ENCODE data around the gene AAMDC.

Gene AAMDC

GRCh38 chr11:77806993-77807392 is 14.0 kb upstream of the AAMDC start:
- no CpG with 5 or more reads among the region's 2 CpGs for WGBS, 2 donors (ENCODE audit: extremely low coverage in 2 of 2, insufficient read length in 2 of 2, insufficient replicate concordance in 1 of 2)
- Histone ChIP-seq H3K4me2 (ENCODE audit: insufficient read depth, low read length, poor library complexity, severe bottlenecking) (no peak overlapping the region), H4K91ac (ENCODE audit: low read depth, low read length, poor library complexity) (no peak overlapping the region), H3K4me3 (ENCODE audit: low read length in 2 of 2) (no peak overlapping the region), H3K9ac (ENCODE audit: low read depth, low read length, poor library complexity) (no peak overlapping the region), H3K27ac (replicated peaks; ENCODE audit: low read length) (no peak overlapping the region), H3K18ac (ENCODE audit: low read length) (no peak overlapping the region), H3K27me3 (ENCODE audit: control insufficient read depth in 3 of 3, insufficient read depth in 3 of 3, low read depth in 1 of 3, low read length in 3 of 3) (no peaks in the 10 kb centered on the region), H3K79me1 (ENCODE audit: low read depth, low read length) (no peaks in the 10 kb centered on the region), H3K14ac (ENCODE audit: low read length) (no peak overlapping the region), H4K8ac (ENCODE audit: low read depth, low read length) (no peak overlapping the region), H2AK5ac (ENCODE audit: low read depth, low read length) (no peak overlapping the region), H2BK12ac (ENCODE audit: low read length) (no peak overlapping the region), H3K4me1 (ENCODE audit: control insufficient read depth in 2 of 2, insufficient read depth in 1 of 2, low read depth in 1 of 2, low read length in 2 of 2) (no peaks in the 10 kb centered on the region), H2BK120ac (ENCODE audit: low read depth, low read length) (no peak overlapping the region), H3K9me3 (replicated peaks in 1 of 2; ENCODE audit: control insufficient read depth in 2 of 2, insufficient read depth in 1 of 2, low read depth in 1 of 2, low read length in 2 of 2) (no peaks in the 10 kb centered on the region), H3K36me3 (replicated peaks in 1 of 2; ENCODE audit: control insufficient read depth in 2 of 2, insufficient read depth in 2 of 2, low read length in 2 of 2) (peaks cover 3 to 64% of the 10 kb centered on the region in 2 donors), H3K23ac (ENCODE audit: low read depth, low read length, poor library complexity) (no peak overlapping the region), H2BK5ac (ENCODE audit: low read length) (no peak overlapping the region), H3K4ac (ENCODE audit: low read length) (no peak overlapping the region), H2BK15ac (ENCODE audit: low read length) (no peak overlapping the region), H2AFZ (ENCODE audit: low read length) (no peak overlapping the region)
- DNase-seq (ENCODE audit: low spot score), result no peak

GRCh38 chr11:77813256-77813655 is 7.7 kb upstream of the AAMDC start:
- Histone ChIP-seq H3K27me3 (ENCODE audit: control insufficient read depth in 3 of 3, insufficient read depth in 3 of 3, low read depth in 1 of 3, low read length in 3 of 3) (no peaks in the 10 kb centered on the region), H3K4me2 (ENCODE audit: insufficient read depth, low read length, poor library complexity, severe bottlenecking) (no peak overlapping the region), H2BK120ac (ENCODE audit: low read depth, low read length) (no peak overlapping the region), H2BK12ac (ENCODE audit: low read length) (no peak overlapping the region), H3K18ac (ENCODE audit: low read length) (no peak overlapping the region), H2BK15ac (ENCODE audit: low read length) (no peak overlapping the region), H3K36me3 (replicated peaks in 1 of 2; ENCODE audit: control insufficient read depth in 2 of 2, insufficient read depth in 2 of 2, low read length in 2 of 2) (peaks cover 3 to 63% of the 10 kb centered on the region in 2 donors), H4K91ac (ENCODE audit: low read depth, low read length, poor library complexity) (no peak overlapping the region), H2AFZ (ENCODE audit: low read length) (no peak overlapping the region), H4K8ac (ENCODE audit: low read depth, low read length) (no peak overlapping the region), H3K79me1 (ENCODE audit: low read depth, low read length) (peaks cover 2% of the 10 kb centered on the region), H3K4ac (ENCODE audit: low read length) (no peak overlapping the region), H3K23ac (ENCODE audit: low read depth, low read length, poor library complexity) (no peak overlapping the region), H3K4me3 (ENCODE audit: low read length in 2 of 2) (no peak overlapping the region), H3K14ac (ENCODE audit: low read length) (no peak overlapping the region), H2AK5ac (ENCODE audit: low read depth, low read length) (no peak overlapping the region), H2BK5ac (ENCODE audit: low read length) (no peak overlapping the region), H3K9ac (ENCODE audit: low read depth, low read length, poor library complexity) (no peak overlapping the region), H3K9me3 (replicated peaks in 1 of 2; ENCODE audit: control insufficient read depth in 2 of 2, insufficient read depth in 1 of 2, low read depth in 1 of 2, low read length in 2 of 2) (peaks cover 0 to 21% of the 10 kb centered on the region in 2 donors), H3K4me1 (ENCODE audit: control insufficient read depth in 2 of 2, insufficient read depth in 1 of 2, low read depth in 1 of 2, low read length in 2 of 2) (no peaks in the 10 kb centered on the region), H3K27ac (replicated peaks; ENCODE audit: low read length) (no peak overlapping the region)
- WGBS, 2 donors (ENCODE audit: extremely low coverage in 2 of 2, insufficient read length in 2 of 2, insufficient replicate concordance in 1 of 2), result no CpG with 5 or more reads among the region's 9 CpGs
- no peak for DNase-seq (ENCODE audit: low spot score)

GRCh38 chr11:77814848-77815247 is 6.1 kb upstream of the AAMDC start:
- H3K4ac ChIP-seq (ENCODE audit: low read length), result no peak overlapping the region
- H3K4me2 ChIP-seq (ENCODE audit: insufficient read depth, low read length, poor library complexity, severe bottlenecking), result no peak overlapping the region
- H3K36me3 ChIP-seq (replicated peaks in 1 of 2; ENCODE audit: control insufficient read depth in 2 of 2, insufficient read depth in 2 of 2, low read length in 2 of 2), result peaks cover 3 to 52% of the 10 kb centered on the region in 2 donors
- no peak overlapping the region for H2BK15ac ChIP-seq (ENCODE audit: low read length)
- no peak overlapping the region for H2AFZ ChIP-seq (ENCODE audit: low read length)
- H3K4me1 ChIP-seq (ENCODE audit: control insufficient read depth in 2 of 2, insufficient read depth in 1 of 2, low read depth in 1 of 2, low read length in 2 of 2), result peaks cover 0 to 3% of the 10 kb centered on the region in 2 donors
- no CpG with 5 or more reads among the region's 3 CpGs for whole genome bisulfite sequencing, 2 donors (ENCODE audit: extremely low coverage in 2 of 2, insufficient read length in 2 of 2, insufficient replicate concordance in 1 of 2)
- no peak overlapping the region for H2BK120ac ChIP-seq (ENCODE audit: low read depth, low read length)
- H3K23ac ChIP-seq (ENCODE audit: low read depth, low read length, poor library complexity), result no peak overlapping the region
- DNase-seq (ENCODE audit: low spot score), result no peak
- no peak overlapping the region for H3K18ac ChIP-seq (ENCODE audit: low read length)
- H3K14ac ChIP-seq (ENCODE audit: low read length), result no peak overlapping the region
- H3K79me1 ChIP-seq (ENCODE audit: low read depth, low read length), result peaks cover 4% of the 10 kb centered on the region
- no peak overlapping the region for H3K27ac ChIP-seq (replicated peaks; ENCODE audit: low read length)
- peaks cover 0 to 21% of the 10 kb centered on the region in 2 donors for H3K9me3 ChIP-seq (replicated peaks in 1 of 2; ENCODE audit: control insufficient read depth in 2 of 2, insufficient read depth in 1 of 2, low read depth in 1 of 2, low read length in 2 of 2)
- no peak overlapping the region for H4K8ac ChIP-seq (ENCODE audit: low read depth, low read length)
- no peaks in the 10 kb centered on the region for H3K27me3 ChIP-seq (ENCODE audit: control insufficient read depth in 3 of 3, insufficient read depth in 3 of 3, low read depth in 1 of 3, low read length in 3 of 3)
- H2BK5ac ChIP-seq (ENCODE audit: low read length), result no peak overlapping the region
- H3K4me3 ChIP-seq (ENCODE audit: low read length in 2 of 2), result no peak overlapping the region
- H3K9ac ChIP-seq (ENCODE audit: low read depth, low read length, poor library complexity), result no peak overlapping the region
- H2AK5ac ChIP-seq (ENCODE audit: low read depth, low read length), result no peak overlapping the region
- H2BK12ac ChIP-seq (ENCODE audit: low read length), result no peak overlapping the region
- no peak overlapping the region for H4K91ac ChIP-seq (ENCODE audit: low read depth, low read length, poor library complexity)

GRCh38 chr11:77815459-77815858 is 5.5 kb upstream of the AAMDC start:
- Histone ChIP-seq H4K91ac (ENCODE audit: low read depth, low read length, poor library complexity) (no peak overlapping the region), H2AFZ (ENCODE audit: low read length) (no peak overlapping the region), H3K14ac (ENCODE audit: low read length) (no peak overlapping the region), H2BK15ac (ENCODE audit: low read length) (no peak overlapping the region), H3K4me1 (ENCODE audit: control insufficient read depth in 2 of 2, insufficient read depth in 1 of 2, low read depth in 1 of 2, low read length in 2 of 2) (peaks cover 0 to 3% of the 10 kb centered on the region in 2 donors), H3K18ac (ENCODE audit: low read length) (no peak overlapping the region), H2BK5ac (ENCODE audit: low read length) (no peak overlapping the region), H3K27me3 (ENCODE audit: control insufficient read depth in 3 of 3, insufficient read depth in 3 of 3, low read depth in 1 of 3, low read length in 3 of 3) (no peaks in the 10 kb centered on the region), H2BK12ac (ENCODE audit: low read length) (no peak overlapping the region), H2BK120ac (ENCODE audit: low read depth, low read length) (no peak overlapping the region), H2AK5ac (ENCODE audit: low read depth, low read length) (no peak overlapping the region), H3K79me1 (ENCODE audit: low read depth, low read length) (peaks cover 8% of the 10 kb centered on the region), H3K23ac (ENCODE audit: low read depth, low read length, poor library complexity) (no peak overlapping the region), H3K36me3 (replicated peaks in 1 of 2; ENCODE audit: control insufficient read depth in 2 of 2, insufficient read depth in 2 of 2, low read length in 2 of 2) (peaks cover 3 to 47% of the 10 kb centered on the region in 2 donors), H3K4ac (ENCODE audit: low read length) (no peak overlapping the region), H3K4me2 (ENCODE audit: insufficient read depth, low read length, poor library complexity, severe bottlenecking) (no peak overlapping the region), H3K9ac (ENCODE audit: low read depth, low read length, poor library complexity) (no peak overlapping the region), H4K8ac (ENCODE audit: low read depth, low read length) (no peak overlapping the region), H3K27ac (replicated peaks; ENCODE audit: low read length) (no peak overlapping the region), H3K9me3 (replicated peaks in 1 of 2; ENCODE audit: control insufficient read depth in 2 of 2, insufficient read depth in 1 of 2, low read depth in 1 of 2, low read length in 2 of 2) (peaks cover 0 to 21% of the 10 kb centered on the region in 2 donors), H3K4me3 (ENCODE audit: low read length in 2 of 2) (no peak overlapping the region)
- WGBS, 2 donors (ENCODE audit: extremely low coverage in 2 of 2, insufficient read length in 2 of 2, insufficient replicate concordance in 1 of 2), result no CpG with 5 or more reads among the region's 1 CpG
- DNase-seq (ENCODE audit: low spot score), result no peak

Data from neuronal stem cell (in vitro differentiated cells).